Stimulated activated CD8-positive, alpha-beta memory T cell treated with anti-CD3 and anti-CD28 coated beads, Interleukin-15, amount 100 ng/mL, for 4 hours (primary cell): ENCODE results near the gene RAPGEF5.

Source experiments
- DNase-seq, 2 donors: peaks; one replicate each; pipeline ENCODE4 v3.0.0-alpha.2; 2020; ENCODE audit warnings: low read depth in 2 of 2

Gene RAPGEF5

DNA sequence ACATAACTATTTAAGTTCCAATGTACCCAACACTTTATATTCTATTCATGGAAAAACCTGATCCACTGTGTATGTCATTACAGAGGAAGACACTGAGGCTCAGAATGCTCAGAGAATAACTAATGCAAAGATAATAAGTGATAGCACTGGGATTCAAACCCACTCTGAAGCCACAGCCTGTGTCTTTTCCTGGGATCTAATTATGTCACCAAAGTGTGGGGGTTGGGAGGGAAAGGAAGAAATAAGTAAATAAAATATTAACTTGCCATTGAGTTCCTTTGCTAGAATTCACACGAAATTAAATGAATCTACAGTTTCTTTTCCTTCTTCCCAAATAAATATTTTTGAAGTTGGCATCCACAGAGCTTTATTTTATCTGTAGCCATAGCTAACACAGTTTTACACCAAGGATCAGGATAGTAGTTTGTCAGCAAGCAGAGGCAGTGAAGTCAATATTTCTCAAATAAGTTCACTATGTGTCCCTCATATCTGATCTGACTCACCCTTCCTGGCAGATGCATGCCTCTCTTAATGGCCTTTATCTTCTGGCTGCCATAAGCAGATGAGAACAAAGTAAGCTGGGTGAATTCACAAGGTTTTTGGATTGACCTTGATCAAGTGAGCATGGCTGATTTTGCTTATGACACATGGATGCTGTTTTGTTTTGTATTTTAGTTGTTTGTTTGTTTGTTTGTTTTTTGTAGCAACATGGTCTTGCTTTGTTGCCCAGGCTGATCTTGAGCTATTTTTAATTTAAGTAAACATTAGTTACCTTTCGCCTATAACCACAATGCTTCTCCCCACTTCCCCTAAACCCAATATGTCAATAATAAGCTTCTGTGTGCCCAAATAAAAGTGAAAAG lies 6.3 kb downstream of the RAPGEF5 start:
- no peak for DNase-seq

DNA sequence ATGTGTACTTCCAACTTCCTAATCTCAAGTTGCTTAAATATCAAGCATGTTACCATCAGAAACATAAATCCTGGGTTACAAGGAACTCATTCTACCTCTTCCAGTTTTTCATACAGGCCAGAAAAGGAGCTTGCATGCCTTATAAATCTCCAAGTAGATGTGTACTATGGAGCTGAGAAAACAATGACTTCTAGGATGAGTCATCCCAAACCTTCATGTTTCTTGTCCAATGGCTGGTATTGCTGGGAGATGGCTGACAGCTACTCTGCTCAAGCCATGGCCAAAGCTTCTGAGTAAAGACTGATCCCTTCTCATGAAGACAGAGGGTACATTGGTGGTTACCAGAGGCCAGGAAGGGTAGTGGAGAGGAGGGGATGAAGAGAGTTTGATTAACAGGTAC lies 8.6 kb downstream of the RAPGEF5 start:
- no peak for DNase-seq

- DNase-seq: no peak
These were observed 10.4 kb downstream of the RAPGEF5 start for GRCh38 chr7:22346383-22347107.

- no peak for DNase-seq
These were observed 12.3 kb downstream of the RAPGEF5 start for GRCh38 chr7:22344655-22345054.

- DNase-seq: no peak
These were observed 13.3 kb downstream of the RAPGEF5 start for GRCh38 chr7:22343612-22344011.

GRCh38 chr7:22343071-22343470 lies 13.9 kb downstream of the RAPGEF5 start:
- DNase-seq: no peak

GRCh38 chr7:22339725-22340390 lies 17.1 kb downstream of the RAPGEF5 start:
- DNase-seq: no peak

GRCh38 chr7:22338877-22339276 lies 18.1 kb downstream of the RAPGEF5 start:
- DNase-seq: no peak

DNA sequence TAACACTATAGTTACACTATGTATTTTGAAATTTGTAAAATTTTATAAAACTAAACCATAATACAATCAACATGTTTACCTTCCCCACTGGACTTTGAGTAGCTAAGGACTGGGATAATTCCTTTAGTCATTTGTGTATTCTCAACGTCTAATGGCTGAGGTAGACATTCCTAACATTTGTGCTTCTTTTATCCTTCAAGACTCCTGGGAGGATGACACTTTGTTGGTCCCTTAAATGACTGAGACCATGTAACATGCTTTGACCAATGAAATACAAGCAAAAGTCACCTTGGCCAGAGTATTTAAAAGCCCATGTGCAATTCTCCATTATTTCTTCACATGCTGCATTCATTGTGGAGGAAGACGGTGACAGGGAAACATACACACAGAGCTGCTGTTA lies 18.5 kb downstream of the RAPGEF5 start:
- no peak for DNase-seq

GRCh38 chr7:22333680-22334141 lies 23.2 kb downstream of the RAPGEF5 start:
- no peak for DNase-seq

DNA sequence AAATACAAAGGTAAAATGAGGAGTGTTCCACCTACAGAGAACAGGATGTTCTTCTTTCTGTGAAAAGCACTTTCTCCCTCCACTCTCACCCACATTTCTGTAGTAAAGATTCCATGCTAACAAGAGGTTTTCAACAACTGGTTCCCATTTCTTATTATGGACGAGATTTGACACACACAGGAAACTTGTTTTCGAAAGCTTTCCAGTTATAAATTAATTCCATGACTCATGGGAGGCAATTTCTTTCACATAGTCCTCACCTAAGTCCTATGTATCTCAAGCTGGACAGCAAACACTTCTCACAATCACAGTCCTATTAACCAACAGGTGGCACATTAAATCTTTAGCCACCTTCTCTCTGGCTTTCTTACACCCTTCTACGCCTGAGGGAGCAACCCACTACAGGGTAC lies 24.5 kb downstream of the RAPGEF5 start:
- DNase-seq: no peak

DNA sequence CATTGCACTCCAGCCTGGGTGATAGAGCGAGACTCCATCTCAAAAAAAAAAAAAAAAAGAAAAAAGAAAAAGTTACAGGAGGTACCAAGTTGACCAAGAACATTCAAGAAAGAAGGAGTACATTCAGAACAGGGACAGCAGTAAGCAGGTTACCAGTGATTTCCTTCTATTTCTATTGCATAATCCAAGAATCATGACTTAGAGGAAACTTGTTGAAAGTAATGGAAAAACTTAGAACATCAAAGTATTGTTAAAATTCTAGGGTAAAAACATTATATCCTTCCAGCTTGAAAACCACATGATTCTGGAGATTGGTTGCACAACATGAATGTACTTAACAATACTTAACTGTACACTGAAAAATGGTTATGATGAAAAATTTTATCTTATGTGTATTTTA lies 25.2 kb downstream of the RAPGEF5 start:
- no peak for DNase-seq

DNA sequence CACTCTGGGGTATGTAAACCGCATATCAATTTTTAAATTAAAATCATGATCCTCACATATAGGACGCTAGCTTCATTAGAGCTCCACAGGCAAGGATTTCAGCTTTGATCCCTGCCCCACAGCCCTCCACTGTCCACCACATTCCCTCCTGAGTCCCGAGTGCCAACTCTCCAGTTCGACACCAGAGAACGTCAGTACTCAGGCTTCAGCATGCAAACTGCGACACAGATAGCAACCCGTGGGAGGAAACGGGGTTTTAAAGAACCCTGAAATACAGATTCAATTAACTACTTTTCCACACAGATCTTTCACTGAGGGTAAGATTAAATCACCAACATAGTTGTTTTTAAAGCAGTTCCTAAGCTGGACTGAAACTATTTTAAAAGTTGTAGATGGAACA lies 26.1 kb downstream of the RAPGEF5 start:
- no peak for DNase-seq

GRCh38 chr7:22329816-22330524 lies 27.0 kb downstream of the RAPGEF5 start:
- DNase-seq: no peak

- no peak for DNase-seq
These were observed 30.8 kb downstream of the RAPGEF5 start for GRCh38 chr7:22326181-22326580.

- no peak for DNase-seq
These were observed 31.3 kb downstream of the RAPGEF5 start for GRCh38 chr7:22325671-22326070.

GRCh38 chr7:22323714-22324113 lies 33.2 kb downstream of the RAPGEF5 start:
- no peak for DNase-seq

- no peak for DNase-seq
These were observed 36.5 kb downstream of the RAPGEF5 start for GRCh38 chr7:22320416-22320815.

GRCh38 chr7:22319424-22320403 lies 37.2 kb downstream of the RAPGEF5 start:
- no peak for DNase-seq

DNA sequence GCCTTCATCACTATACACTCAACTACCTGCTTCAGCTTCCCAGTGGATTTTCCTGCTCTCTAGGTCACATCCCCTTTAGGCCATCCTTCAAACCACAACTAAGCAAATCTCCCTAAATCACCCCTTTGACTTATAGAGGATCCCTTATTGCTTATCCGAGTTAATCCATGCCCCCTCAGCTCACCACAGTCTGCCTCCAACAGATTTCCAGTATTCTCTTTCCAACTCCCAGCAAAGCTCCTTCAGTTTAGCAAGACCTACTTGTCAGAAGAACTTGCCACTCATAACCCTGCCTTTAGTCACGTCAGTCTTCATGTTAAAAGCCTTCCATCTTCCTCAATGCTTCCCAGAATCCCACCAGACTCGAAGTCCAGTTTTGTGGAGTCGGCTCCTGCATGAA lies 38.6 kb downstream of the RAPGEF5 start:
- no peak for DNase-seq

- no peak for DNase-seq
These were observed 39.3 kb downstream of the RAPGEF5 start for GRCh38 chr7:22317632-22318031.
